Stromal cell of bone marrow (primary cell): Measurements from ENCODE around the gene C17orf67.

Source experiments
- DNase-seq: peaks from one replicate; pipeline ENCODE4 v3.0.0-alpha.2; 2012; ENCODE audit warnings: low read depth

The C17orf67 gene

DNA sequence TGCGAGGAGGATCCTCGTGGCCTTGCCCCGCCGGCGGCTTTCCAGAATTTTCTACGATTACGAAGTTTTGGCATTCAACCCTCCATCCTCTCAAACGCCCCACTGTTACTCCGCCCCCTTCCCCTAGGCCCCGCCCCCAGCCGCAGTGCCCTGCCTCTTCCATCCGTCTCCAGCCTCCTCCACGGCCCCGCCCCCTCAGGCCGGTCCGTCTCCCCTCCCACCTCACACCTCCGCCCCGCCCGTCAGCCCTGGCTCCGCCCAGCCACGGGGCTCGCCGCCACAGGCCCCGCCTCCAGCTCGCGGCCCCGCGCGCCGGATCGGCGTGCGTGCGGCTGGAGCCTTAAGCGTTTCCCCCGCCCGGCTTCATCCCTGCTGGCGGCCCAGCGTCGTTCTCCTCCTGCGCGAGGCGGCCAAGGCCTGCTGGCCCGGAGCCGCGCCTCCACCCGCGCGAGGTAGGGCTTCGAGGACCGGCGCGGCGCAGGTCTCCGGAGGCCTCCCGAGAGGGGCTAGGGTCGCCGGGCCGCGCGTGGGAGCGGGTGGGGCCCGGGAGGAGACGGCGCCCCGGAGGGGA lies at the start of gene C17orf67, which contains the start of gene DGKE:
Gene C17orf67, minus strand, starts transcription at position 112 of the 571 bp plus-strand sequence. CDS start 18,110 bp downstream, outside the sequence.
Gene DGKE, plus strand, starts transcription at position 343 of the 571 bp plus-strand sequence. CDS start 645 bp downstream, outside the sequence.
- DNase-seq: peak; percentile 93

- DNase-seq: no peak
These were observed 48.1 kb upstream of the C17orf67 start for GRCh38 chr17:56881685-56882295.

DNA sequence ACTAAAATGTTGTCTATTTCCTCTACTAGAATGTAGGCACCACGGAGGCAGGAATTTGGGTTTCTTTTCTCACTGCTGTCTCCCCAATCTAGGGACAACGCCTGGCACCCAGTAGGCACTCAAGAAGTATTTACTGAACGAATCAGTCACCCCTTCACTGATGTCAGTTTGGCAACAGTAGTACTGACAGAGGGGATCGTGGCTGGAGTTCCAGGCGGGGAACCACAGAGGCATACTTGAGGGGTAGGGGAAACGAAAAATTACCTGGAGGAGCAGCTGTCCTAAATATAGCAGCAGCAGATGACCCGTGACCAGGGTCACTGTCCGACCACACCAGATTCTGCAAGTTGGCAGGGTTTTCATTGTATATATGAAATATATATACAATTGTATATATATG lies 46.9 kb upstream of the C17orf67 start:
- no peak for DNase-seq

DNA sequence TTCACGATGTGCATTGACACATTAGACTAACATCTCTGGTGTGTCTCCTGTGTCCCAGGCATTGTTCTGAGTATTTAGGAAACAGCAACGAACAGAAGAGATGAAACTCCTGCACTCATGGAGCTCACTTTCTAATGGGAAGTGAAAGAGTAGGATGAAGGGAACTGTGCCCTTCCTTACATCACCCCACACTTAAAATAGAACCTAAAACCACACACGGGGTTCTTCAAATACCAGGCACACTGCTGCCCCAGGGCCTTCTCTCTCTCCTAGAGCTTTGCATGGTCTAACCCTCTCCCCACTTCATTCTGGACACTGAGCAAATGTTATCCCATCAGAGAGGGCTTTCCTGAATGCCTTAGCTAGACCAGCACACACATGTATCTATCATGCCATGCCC lies 46.4 kb upstream of the C17orf67 start:
- DNase-seq: no peak

- no peak for DNase-seq
These were observed 45.6 kb upstream of the C17orf67 start for GRCh38 chr17:56879280-56879679.

- no peak for DNase-seq
These were observed 43.1 kb upstream of the C17orf67 start for GRCh38 chr17:56876766-56877179.

DNA sequence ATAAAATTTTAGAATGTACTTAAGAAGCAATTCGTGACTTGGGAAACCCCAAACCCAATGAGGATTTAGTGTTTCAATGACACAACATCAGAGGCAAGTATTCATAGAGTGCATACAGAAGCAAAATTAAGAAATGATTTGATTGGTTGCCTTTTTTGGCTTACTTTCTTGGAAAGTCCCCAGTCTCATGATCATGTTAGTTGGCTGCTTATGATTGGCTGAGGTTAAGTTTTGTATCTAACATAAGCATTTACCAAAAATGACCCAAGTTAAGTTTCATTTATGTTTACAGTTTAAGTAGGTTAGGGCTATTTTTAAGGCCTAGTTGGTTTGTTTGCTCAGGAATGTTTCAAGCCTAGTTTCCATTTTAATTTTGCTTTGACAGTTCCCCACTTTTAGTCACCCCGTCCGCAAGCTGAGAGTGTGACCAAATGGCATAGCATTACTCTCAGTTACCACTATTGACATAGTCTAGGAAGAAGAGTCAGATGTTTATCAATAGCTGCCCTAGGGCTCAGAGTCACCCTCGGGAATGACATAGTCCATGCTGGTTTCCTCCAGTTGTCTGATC lies 36.4 kb upstream of the C17orf67 start:
- DNase-seq: no peak

- no peak for DNase-seq
These were observed 35.0 kb upstream of the C17orf67 start for GRCh38 chr17:56868716-56869115.

- no peak for DNase-seq
These were observed 34.2 kb upstream of the C17orf67 start for GRCh38 chr17:56867948-56868376.

DNA sequence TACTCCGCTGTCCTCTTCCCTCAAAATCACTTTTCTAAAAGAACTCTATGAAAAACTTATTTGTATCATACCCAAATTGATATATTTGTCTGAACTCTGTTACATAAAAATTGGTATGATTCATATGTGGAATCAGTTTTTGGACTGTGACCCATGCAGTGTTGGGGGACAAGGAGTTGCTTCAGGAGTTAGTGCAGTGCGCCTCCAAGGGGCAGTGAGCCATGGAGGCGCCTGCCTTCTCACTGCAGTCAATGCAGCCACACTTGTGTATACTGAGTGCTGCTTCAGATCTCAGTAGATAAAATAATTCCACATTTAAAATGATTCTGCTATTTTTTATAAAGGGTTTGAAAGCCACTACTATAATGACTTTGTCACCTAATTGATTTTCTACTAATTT lies 32.8 kb upstream of the C17orf67 start:
- no peak for DNase-seq

DNA sequence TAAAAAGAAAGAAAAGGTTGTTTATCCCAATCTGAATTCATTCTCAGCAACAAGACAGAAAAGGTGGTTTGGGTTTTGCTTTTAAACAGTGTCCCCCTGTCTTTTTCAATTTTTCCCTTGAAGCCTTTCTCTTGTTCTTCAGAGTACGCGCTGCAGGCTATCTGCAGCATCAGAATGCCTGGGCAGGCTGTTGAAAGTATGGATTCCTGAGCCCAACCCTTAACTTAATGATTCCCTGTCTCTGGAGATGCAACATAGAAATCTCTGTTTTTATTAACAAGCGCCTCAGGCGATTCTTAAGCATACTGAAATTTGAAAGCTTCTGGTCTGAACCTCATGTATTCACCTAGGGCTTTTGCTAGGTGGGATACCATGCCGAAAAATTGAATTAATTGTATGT lies 32.4 kb upstream of the C17orf67 start:
- no peak for DNase-seq

DNA sequence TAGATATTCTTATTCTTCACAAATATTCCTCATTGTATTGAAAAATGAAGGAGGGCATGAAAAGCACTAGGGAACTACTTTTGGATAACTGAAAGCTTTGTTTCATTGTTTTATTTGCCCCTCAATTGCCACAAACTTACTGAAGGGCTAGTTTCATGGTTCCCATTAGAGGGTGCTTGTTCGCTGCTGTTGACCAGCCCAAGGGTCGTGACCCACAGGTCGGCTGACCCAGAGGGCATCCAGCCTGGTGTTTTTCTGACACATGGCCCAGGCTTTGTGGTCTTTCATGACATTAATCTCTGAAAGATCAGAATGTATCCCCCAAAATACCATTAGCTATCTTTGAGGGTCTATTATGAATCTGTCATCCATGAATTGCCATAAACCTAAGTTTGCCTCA lies 30.3 kb upstream of the C17orf67 start:
- no peak for DNase-seq

- no peak for DNase-seq
These were observed 28.2 kb upstream of the C17orf67 start for GRCh38 chr17:56861899-56862298.

- no peak for DNase-seq
These were observed 17.3 kb upstream of the C17orf67 start for GRCh38 chr17:56851008-56851407.

DNA sequence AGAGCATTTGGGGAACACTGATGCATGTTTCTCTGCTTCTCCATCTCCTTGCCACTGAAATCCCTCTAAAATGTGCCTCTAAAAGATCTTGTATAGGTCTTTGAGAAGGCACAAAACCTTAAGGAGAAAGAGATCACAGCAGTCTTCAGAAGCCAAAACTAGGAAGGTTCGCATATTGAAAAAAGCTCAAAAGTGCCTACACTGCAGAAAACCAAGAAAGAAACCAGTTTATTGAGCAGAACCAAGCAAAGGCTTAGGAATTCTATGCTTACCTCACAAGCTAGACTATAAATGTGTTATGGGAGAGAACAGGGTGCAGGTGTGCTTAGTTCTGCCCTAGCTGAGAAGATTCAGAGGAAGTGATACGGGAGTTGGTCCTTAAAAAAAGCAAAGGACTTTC lies 16.9 kb upstream of the C17orf67 start:
- DNase-seq: no peak

GRCh38 chr17:56849131-56849530 lies 15.4 kb upstream of the C17orf67 start:
- DNase-seq: no peak

GRCh38 chr17:56847106-56847505 lies 13.4 kb upstream of the C17orf67 start:
- DNase-seq: no peak

DNA sequence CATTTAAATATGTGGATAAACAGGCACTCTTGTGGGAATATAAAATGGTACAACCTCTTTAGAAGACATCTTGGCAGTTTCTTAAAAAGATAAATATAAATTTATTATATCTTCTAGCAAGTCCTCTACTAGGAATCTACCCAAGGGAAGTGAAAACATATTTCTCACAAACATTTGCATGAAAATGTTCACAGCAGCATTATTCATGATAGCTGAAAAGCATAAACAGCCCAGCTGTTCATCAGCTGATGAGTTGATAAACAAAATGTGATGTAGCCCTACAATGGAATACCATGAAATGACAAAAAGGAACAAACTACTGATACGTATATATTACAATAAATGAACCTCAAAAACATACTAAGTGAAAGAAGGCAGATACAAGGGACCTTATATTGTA lies 12.2 kb upstream of the C17orf67 start:
- DNase-seq: no peak

- DNase-seq: no peak
These were observed 8.9 kb upstream of the C17orf67 start for GRCh38 chr17:56842577-56842976.

DNA sequence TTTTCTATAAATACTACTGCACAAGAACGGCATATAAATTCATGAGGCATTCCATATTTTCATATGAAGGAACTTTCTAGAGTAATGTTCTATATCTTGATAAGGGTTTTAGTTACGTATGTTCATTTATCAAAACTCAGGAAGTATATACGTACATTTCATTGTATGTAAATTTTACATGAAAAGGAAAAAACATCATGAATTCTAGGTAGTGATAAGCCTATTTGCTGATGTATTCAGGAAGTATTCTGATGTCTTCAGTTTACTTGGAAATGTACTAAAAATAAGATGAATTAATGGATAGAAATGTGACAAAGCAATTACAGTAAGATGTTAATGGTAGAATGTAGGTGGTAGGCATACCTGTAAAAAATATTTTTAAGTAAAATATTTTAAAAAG lies 5.0 kb upstream of the C17orf67 start:
- DNase-seq: no peak

- no peak for DNase-seq
These were observed 1.5 kb upstream of the C17orf67 start for GRCh38 chr17:56835264-56835585.

DNA sequence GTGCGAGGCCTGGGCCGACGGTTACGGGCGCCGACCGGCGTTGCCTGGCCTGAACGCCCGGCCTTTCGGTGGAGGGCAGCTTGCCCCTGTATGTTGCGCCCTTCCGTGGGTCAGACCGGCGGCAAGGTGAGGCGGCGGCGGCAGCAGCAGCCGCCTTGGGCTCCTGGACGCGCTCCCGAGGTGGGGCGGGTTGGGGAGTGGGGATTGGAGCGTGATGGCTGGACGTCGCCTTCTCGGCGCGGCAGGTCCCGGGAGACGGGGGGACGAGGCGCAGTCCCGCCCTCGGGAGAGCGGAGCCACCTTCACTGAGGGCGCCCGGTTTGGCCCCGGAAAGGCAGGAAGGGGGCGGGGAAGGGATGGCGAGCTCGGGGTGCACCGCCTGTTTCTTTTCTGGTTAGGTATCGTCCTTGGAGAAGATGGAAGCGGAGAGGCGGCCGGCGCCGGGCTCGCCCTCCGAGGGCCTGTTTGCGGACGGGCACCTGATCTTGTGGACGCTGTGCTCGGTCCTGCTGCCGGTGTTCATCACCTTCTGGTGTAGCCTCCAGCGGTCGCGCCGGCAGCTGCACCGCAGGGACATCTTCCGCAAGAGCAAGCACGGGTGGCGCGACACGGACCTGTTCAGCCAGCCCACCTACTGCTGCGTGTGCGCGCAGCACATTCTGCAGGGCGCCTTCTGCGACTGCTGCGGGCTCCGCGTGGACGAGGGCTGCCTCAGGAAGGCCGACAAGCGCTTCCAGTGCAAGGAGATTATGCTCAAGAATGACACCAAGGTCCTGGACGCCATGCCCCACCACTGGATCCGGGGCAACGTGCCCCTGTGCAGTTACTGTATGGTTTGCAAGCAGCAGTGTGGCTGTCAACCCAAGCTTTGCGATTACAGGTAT lies 902 bp upstream of the C17orf67 start:
- DNase-seq: no peak
